Ammon's horn (tissue), 1 donor: ENCODE results near the gene SYPL2.
"Not testable (repeated sequence)": the region's sequence is repeated elsewhere in the genome, so short reads cannot be mapped to it uniquely, and the experiment has no call there.

Experiments
- DNase-seq: peaks from one replicate; pipeline ENCODE4 v3.0.0-alpha.2; 2016; ENCODE audit warnings: low spot score

The SYPL2 gene

GRCh38 chr1:109472779-109473178 is 6.4 kb downstream of the SYPL2 start:
- DNase-seq: no peak

GRCh38 chr1:109473284-109474057 is 7.1 kb downstream of the SYPL2 start:
- not testable (repeated sequence) for DNase-seq

DNA sequence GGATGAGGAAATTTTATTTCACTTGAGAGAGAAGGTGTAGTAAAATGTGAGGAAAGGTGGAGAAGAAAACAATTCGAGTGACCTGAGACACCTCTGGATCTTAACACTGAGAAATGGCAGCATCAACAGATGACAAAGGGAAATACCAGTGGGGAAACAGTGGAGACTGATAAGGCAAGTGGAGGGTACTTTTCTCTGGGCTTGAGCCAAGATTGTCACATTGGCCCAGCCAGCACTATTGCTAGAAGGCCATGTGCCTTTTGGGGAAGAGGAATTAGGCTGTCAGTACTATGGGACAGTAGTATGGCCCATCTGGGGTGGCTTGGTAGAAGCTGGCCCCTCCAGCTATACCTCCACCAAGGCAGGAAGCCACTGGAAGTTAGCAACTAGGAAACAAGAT is 8.4 kb downstream of the SYPL2 start:
- DNase-seq: no peak

- DNase-seq: no peak
These were observed 8.9 kb downstream of the SYPL2 start for GRCh38 chr1:109475261-109475660.

DNA sequence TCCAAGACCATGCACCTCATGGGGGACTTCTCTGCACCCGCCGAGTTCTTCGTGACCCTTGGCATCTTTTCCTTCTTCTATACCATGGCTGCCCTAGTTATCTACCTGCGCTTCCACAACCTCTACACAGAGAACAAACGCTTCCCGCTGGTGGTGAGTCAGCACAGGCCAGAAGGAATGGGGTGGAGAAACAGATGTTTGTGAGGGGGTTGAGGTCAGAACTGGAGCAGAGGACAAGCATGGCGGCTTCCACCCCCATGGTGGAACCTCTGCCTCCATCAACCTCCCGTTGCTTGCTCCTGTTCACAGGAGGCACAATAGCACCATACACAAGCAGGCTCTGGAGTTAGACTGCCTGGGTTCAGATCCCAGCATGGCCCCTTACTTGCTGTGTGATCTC is 10.5 kb downstream of the SYPL2 start:
- DNase-seq: no peak

DNA sequence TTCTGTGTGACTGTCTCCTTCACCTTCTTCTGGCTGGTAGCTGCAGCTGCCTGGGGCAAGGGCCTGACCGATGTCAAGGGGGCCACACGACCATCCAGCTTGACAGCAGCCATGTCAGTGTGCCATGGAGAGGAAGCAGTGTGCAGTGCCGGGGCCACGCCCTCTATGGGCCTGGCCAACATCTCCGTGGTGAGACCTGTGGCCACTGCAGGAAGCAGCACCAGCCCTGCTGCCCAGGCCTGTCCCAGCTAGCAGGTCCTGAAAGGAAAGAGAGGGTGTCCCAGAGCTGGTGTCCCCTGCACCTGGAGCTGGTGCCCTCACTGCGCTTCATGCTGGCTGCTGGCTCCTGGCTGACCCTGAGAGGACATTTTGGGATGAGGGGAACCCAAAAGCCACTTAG is 11.5 kb downstream of the SYPL2 start:
- no peak for DNase-seq

DNA sequence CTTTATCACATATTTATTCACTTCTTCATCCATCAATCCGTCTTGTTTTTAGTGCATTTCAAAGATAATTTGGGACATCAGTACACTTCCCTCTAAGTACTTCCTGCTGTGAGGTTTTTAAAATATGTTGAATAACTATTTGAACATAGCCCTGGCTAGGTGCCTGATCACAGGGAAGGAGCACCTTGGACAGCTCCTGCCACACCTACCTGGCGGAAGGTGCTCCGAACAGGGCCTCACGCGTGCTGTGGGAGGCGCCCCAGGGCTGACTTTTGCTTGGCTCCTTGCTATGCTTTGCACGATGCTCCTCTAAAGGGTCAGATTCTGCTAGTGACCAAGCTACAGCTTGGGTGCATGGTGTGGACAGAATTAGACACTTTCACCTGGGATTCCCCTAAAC is 12.5 kb downstream of the SYPL2 start:
- DNase-seq: no peak

DNA sequence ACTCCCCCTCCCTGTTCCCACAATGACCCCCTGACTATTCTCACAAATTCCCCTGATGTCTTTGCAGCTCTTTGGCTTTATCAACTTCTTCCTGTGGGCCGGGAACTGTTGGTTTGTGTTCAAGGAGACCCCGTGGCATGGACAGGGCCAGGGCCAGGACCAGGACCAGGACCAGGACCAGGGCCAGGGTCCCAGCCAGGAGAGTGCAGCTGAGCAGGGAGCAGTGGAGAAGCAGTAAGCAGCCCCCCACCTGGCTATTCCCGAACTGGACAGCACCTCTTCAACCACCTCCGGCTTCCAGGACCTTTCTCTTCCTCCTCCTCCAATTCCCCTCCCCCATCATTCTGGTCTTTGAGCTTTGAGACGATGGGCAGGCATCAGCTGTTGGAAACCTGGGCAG is 13.0 kb downstream of the SYPL2 start:
- no peak for DNase-seq

GRCh38 chr1:109479901-109480300 is 13.6 kb downstream of the SYPL2 start:
- DNase-seq: no peak

DNA sequence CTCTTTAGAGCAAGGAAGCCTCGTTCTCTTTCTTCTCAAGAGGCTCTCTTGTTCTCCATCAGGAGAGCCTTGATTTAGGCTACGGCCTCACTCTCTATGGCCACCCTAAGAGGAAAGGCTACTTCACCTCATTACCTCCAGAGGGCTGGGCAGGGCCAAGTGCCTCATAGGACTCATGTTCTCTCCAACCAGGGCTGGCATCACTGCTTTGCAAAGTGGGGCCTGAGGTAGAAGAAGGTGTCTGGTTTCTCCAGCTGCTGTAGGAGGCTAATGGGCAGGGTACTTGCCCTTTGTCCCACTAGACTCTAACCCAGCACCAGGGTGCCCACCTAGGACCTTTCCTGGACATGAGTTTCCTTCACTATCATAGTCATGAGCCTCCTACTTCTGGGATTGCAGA is 15.3 kb downstream of the SYPL2 start:
- no peak for DNase-seq

DNA sequence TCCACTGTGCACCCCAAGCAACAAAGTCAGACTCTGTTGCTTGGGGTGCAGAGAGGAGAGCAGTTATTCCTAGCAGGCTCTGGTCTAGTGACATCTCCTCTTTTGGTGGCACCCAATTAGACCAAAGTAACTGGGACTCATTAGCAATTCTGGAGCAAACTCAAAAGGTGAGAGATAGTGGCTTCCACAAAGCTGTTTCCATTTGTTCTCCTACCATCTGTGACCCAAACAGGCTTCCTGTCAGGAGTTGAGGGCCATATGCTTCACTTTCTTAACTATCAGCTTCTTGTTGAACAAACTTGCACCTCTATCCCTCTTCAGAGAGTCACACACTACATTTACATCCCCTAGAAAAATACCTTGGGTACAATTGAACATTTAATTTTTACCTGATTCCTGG is 15.9 kb downstream of the SYPL2 start:
- DNase-seq: no peak

GRCh38 chr1:109482791-109483671 is 16.7 kb downstream of the SYPL2 start:
- DNase-seq: peak; percentile 69

GRCh38 chr1:109483672-109484518 is 17.5 kb downstream of the SYPL2 start, which contains the start of gene ATXN7L2:
Gene ATXN7L2, plus strand, starts transcription at chr1:109483905. Its CDS starts 49 bp downstream, at chr1:109483954.
- peak; percentile 95 for DNase-seq

- DNase-seq: no peak
These were observed 18.2 kb downstream of the SYPL2 start for GRCh38 chr1:109484519-109484975.

- DNase-seq: no peak
These were observed 18.7 kb downstream of the SYPL2 start for GRCh38 chr1:109485001-109485400.

DNA sequence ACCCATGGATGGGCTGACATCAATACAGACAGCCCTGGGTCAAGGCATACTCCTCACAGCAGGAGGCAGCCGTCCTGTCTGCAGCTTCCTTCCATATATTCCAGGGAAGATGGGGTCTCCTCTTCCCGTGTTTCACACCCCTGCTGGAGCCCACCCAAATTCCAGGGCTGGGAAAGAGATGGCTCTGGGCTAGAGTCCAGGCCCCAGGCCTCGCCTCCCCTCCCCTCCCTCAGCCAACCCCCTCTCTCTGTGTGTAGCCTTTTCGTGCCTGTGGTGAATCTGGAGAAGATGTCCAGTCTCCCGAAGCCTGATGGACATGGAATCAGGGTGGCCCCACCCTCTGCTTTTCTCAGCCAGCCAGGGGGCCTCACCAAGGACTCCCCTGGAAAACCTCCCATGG is 20.9 kb downstream of the SYPL2 start:
- no peak for DNase-seq

GRCh38 chr1:109488201-109488600 is 21.9 kb downstream of the SYPL2 start:
- DNase-seq: no peak

DNA sequence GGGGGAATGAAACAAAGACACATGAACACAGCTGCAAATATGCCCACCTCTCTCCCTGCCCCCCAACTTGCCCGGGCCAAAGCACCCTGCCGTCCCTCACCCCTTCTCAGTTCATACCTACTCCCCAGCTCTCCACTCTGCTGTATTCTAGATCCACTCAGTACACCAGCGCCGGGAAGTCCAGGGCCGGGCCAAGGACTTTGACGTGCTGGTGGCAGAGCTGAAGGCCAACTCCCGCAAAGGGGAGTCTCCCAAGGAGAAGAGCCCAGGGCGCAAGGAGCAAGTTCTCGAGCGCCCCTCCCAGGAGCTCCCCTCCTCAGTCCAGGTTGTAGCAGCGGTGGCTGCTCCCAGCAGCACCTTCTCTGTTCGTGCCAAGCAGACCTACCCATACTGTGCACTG is 22.4 kb downstream of the SYPL2 start:
- no peak for DNase-seq

DNA sequence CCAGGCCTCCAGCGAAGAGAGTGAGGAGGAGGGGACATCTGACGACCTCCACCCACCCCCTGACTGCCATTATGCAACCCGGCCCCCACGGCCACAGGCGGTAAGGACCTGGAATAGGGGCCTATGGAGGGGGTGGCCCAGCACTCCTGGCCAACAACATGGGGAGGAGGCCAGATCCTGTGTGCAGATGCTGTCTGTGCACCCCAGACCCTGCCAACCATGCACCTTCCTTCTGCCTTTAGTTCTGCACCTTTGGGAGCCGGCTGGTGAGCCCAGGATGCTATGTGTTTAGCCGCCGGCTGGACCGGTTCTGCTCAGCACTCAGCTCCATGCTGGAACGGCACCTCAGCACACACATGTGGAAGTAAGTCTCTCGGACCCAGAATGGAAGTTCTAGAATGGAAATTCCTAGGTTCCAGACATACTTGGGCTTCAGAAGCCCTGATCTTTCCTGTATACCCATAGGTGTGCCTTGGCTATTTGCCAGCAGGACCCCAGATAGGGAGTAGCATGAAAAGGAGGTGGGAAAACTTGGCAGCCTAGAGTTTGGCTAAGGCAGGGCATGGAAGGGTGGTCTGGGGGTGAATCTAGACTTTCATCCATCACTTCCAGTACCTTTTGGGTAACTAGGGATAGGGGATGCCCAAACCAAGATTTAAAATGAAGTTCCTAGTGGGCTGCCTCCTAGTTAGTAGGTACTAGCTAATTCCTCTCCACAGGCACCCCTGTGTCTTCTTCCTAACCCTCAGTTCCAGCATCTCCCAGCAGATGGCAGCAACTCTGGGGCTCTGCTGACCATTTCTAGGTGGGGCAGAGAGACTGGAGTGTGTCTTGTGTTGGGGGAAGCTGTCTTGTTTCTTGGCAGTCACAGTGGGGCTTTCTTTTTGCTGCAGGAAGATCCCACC is 23.9 kb downstream of the SYPL2 start:
- peak; percentile 84 for DNase-seq

GRCh38 chr1:109490934-109491302 is 24.6 kb downstream of the SYPL2 start:
- DNase-seq: no peak

DNA sequence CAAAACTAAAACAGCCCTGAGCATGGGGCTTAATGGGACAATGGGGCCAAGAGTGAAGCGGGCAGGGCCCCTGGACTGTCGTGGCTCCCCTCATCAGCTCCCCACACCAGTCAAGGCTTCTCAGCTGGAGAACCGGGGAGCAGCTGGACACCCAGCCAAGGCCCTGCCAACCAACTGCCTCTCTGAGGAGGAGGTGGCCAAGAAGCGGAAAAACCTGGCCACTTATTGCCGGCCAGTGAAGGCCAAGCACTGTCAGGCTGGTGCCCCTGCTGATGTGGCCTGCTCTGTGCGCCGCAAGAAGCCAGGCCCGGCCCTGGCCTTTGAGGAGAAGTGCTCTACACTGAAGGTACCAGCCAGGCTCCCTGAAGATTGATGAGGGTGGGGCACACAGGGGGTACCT is 25.0 kb downstream of the SYPL2 start:
- no peak for DNase-seq
